ENCODE measurements around the gene TSC1. TPM values are rescaled to one million over a fixed set of nuclear protein-coding genes. Genes with fewer than 3 reads are reported as not detected.
A peak's percentile ranks its signal among the peaks of the same experiment; 100 is the strongest.

Gene TSC1
- total and polyA plus RNA-seq, 2 experiments from 2014 or later, result 18.8 to 22.4 TPM

DNA sequence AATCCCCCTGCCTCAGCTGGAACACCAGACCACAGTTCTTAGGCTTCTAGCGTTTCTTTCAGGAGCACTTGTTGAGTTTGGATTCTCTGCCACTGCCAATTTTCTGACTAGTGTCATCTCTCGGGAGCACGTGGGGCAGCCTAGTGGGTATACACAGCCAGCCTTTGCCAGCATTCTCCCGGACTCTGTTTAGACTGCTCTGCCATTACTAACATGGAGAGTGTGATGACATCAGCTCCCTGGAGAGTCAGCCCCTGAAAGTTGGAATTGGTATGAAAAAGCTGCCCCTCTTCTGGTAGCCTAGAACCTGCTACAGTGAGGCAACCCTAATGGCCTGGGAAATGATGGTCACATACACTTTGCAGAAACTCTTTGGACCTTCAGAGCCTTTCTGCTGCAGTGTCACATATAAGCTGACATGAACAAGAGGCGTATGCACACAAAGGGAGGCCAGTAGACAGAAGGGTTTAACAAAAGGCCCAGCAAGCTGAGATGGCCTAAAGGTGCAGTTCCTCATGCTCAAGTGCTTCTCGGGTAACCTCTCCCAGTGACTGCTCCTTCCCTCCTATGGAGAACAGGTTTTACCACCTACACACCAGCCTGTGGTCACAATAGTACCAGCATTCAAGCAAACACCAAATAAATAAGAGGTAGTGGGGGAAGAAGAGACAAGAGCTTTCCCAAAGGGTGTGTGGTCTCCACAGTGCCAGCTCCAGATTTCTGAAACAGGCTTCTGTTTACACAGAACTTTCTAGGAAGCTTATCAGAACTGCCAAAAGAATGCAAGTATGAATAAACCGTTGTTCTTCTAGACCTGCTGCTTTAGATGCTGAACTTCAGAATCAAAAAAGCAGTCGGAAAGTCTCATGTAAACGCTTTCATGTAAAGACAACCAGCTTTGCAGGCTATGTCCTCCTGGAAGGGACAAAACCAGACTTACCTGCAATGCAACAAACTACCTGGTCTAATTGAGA, 49.3 kb downstream of the TSC1 start:
- H3K36me3 ChIP-seq (ENCODE audit: low read depth), result peaks cover 25% of the 10 kb centered on the region; the same call in 1 of the 2 replicates

DNA sequence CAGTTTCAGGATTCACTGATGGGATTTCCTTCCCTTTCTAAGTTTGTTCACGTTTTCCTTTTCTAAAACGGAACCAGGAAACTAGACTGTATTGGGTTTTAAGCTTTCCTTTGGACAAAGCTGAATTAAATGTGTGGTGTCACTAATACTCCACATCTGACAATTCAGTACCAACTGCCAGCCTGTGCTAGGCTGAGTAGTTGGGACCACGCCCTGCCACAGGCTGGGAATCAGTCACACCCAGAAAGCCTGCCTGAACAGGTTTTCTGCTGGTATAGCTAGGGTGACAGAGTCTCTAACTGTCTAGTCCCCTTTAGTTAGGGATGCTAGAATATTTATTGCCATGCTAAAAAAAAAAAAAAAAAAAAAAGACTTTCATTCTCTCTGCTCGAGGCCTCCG, 50.1 kb downstream of the TSC1 start:
- Histone ChIP-seq H3K4me1 (ENCODE audit: insufficient read depth) (no peaks in the 10 kb centered on the region), H3K27me3 (replicated peaks; ENCODE audit: insufficient read depth) (no peaks in the 10 kb centered on the region), H3K79me2 (ENCODE audit: insufficient read depth) (no peaks in the 10 kb centered on the region), H3F3A (ENCODE audit: insufficient read depth) (no peaks in the 10 kb centered on the region), H4K20me1 (ENCODE audit: insufficient read depth) (no peaks in the 10 kb centered on the region), H3K9me2 (ENCODE audit: insufficient read depth) (no peaks in the 10 kb centered on the region), H3K36me3 (ENCODE audit: low read depth) (peaks cover 17% of the 10 kb centered on the region; the same call in 1 of the 2 replicates), H3K4me2 (ENCODE audit: unreplicated experiment) (no peak overlapping the region), H3K27ac (no peak overlapping the region), H3K9me3 (ENCODE audit: low read depth) (no peaks in the 10 kb centered on the region), H3K9ac (no peak overlapping the region), H3K4me3 (no peak overlapping the region), H2AFZ (no peak overlapping the region)
- DNase-seq, result peak; percentile 43
- 61 to 63% methylated on average over 5 of the region's 5 CpGs for WGBS, 2 experiments (ENCODE audit: low coverage in 1 of 2, low lambda C conversion rate in 2 of 2, missing lambda C conversion rate in 2 of 2)
- in situ Hi-C loops (cut with MboI), result no loop called here
- TF ChIP-seq EZH2 (IDR thresholded peaks at IDR 0.05; ENCODE audit: insufficient read depth, poor library complexity, severe bottlenecking) (no peak), EZH2phosphoT487 (IDR thresholded peaks at IDR 0.05; ENCODE audit: insufficient read depth, low read depth) (no peak)

More for the DNA sequence above, 49.3 kb downstream of the TSC1 start:
- no peaks in the 10 kb centered on the region for H3K9me3 ChIP-seq (ENCODE audit: low read depth)
- no peaks in the 10 kb centered on the region for H3K27me3 ChIP-seq (replicated peaks; ENCODE audit: insufficient read depth)
- H2AFZ ChIP-seq, result no peak overlapping the region
- H3K79me2 ChIP-seq (ENCODE audit: insufficient read depth), result no peaks in the 10 kb centered on the region
- H3K4me2 ChIP-seq (ENCODE audit: unreplicated experiment), result no peak overlapping the region
- in situ Hi-C loops (cut with MboI), result no loop called here
- H4K20me1 ChIP-seq (ENCODE audit: insufficient read depth), result no peaks in the 10 kb centered on the region
- TF ChIP-seq EZH2 (IDR thresholded peaks at IDR 0.05; ENCODE audit: insufficient read depth, poor library complexity, severe bottlenecking) (no peak), EZH2phosphoT487 (IDR thresholded peaks at IDR 0.05; ENCODE audit: insufficient read depth, low read depth) (no peak)
- H3K9ac ChIP-seq, result no peak overlapping the region
- no peaks in the 10 kb centered on the region for H3K9me2 ChIP-seq (ENCODE audit: insufficient read depth)
- no peaks in the 10 kb centered on the region for H3K4me1 ChIP-seq (ENCODE audit: insufficient read depth)
- H3K27ac ChIP-seq, result no peak overlapping the region
- H3F3A ChIP-seq (ENCODE audit: insufficient read depth), result no peaks in the 10 kb centered on the region
- DNase-seq, result no peak
- 81 to 86% methylated on average over 9 of the region's 9 CpGs for WGBS, 2 experiments (ENCODE audit: low coverage in 1 of 2, low lambda C conversion rate in 2 of 2, missing lambda C conversion rate in 2 of 2)
- H3K4me3 ChIP-seq, result no peak overlapping the region

DNA sequence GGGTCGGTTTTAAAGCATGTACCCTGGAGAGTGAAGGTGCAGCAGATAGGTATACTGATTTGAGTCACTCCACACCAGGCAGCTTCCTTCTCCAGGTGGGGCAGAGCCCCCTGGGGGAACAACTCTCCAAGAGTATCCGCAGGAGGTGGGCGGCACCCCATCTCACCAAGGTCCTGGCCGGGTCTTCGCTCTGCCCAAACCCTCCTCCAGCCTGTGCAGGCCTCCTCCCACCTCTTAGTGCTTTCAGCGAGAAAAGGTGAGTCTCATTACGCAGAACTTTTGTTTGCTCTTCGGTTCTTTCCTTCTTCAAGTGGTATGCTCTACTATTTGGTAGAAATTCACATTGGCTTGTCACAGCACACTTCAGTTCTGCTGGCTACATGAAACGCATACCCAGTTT, 52.0 kb downstream of the TSC1 start:
- no peak overlapping the region for H3K9ac ChIP-seq
- no peak overlapping the region for H2AFZ ChIP-seq
- no peak overlapping the region for H3K4me2 ChIP-seq (ENCODE audit: unreplicated experiment)
- no peaks in the 10 kb centered on the region for H3K9me2 ChIP-seq (ENCODE audit: insufficient read depth)
- H3K4me1 ChIP-seq (ENCODE audit: insufficient read depth), result no peaks in the 10 kb centered on the region
- in situ Hi-C loops (cut with MboI), result no loop called here
- no peaks in the 10 kb centered on the region for H3K27me3 ChIP-seq (replicated peaks; ENCODE audit: insufficient read depth)
- H3K79me2 ChIP-seq (ENCODE audit: insufficient read depth), result no peaks in the 10 kb centered on the region
- H3K27ac ChIP-seq, result no peak overlapping the region
- DNase-seq, result no peak
- H3K9me3 ChIP-seq (ENCODE audit: low read depth), result no peaks in the 10 kb centered on the region
- TF ChIP-seq EZH2phosphoT487 (IDR thresholded peaks at IDR 0.05; ENCODE audit: insufficient read depth, low read depth) (no peak), EZH2 (IDR thresholded peaks at IDR 0.05; ENCODE audit: insufficient read depth, poor library complexity, severe bottlenecking) (no peak)
- 77 to 85% methylated on average over 9 of the region's 9 CpGs for WGBS, 2 experiments (ENCODE audit: low coverage in 1 of 2, low lambda C conversion rate in 2 of 2, missing lambda C conversion rate in 2 of 2)
- H3K4me3 ChIP-seq, result no peak overlapping the region
- no peaks in the 10 kb centered on the region for H3F3A ChIP-seq (ENCODE audit: insufficient read depth)
- no peaks in the 10 kb centered on the region for H4K20me1 ChIP-seq (ENCODE audit: insufficient read depth)
- H3K36me3 ChIP-seq (ENCODE audit: low read depth), result peaks cover 4% of the 10 kb centered on the region; the same call in 1 of the 2 replicates

DNA sequence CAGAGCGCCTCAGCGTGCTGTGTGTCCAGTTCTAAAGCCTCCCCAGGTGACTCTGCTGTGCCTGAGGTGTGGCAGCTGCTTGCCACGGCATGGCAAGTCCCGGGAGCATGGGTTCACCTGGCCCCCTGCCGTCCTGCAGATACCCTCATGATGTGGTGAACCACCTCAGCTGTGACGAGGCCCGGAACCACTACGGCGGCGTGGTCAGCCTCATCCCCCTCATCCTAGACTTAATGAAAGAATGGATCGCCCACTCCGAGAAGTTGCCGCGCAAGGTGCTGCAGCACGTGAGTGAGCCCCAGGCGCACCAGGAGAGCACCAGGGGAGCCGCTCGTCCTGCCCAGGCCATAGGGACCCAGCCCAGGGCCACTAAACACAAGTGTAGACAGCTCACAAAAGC, 56.3 kb downstream of the TSC1 start:
- Histone ChIP-seq H3K9me3 (ENCODE audit: low read depth) (no peaks in the 10 kb centered on the region), H3K9me2 (ENCODE audit: insufficient read depth) (no peaks in the 10 kb centered on the region), H2AFZ (no peak overlapping the region), H3K9ac (no peak overlapping the region), H3K27ac (no peak overlapping the region), H3K4me2 (ENCODE audit: unreplicated experiment) (no peak overlapping the region), H3F3A (ENCODE audit: insufficient read depth) (no peaks in the 10 kb centered on the region), H3K27me3 (replicated peaks; ENCODE audit: insufficient read depth) (no peaks in the 10 kb centered on the region), H4K20me1 (ENCODE audit: insufficient read depth) (no peaks in the 10 kb centered on the region), H3K4me3 (no peak overlapping the region), H3K4me1 (ENCODE audit: insufficient read depth) (no peaks in the 10 kb centered on the region), H3K79me2 (ENCODE audit: insufficient read depth) (no peaks in the 10 kb centered on the region), H3K36me3 (ENCODE audit: low read depth) (no peaks in the 10 kb centered on the region; the same call in 1 of the 2 replicates)
- in situ Hi-C loops (cut with MboI), result no loop called here
- 94 to 95% methylated on average over 18 of the region's 18 CpGs for WGBS, 2 experiments (ENCODE audit: low coverage in 1 of 2, low lambda C conversion rate in 2 of 2, missing lambda C conversion rate in 2 of 2)
- TF ChIP-seq EZH2 (IDR thresholded peaks at IDR 0.05; ENCODE audit: insufficient read depth, poor library complexity, severe bottlenecking) (no peak), EZH2phosphoT487 (IDR thresholded peaks at IDR 0.05; ENCODE audit: insufficient read depth, low read depth) (no peak)
- no peak for DNase-seq

Measured in GM23248 (cell line).